Loucy (cell line): Measurements from ENCODE around the gene ATP11A.

Source experiments
- H2AFZ ChIP-seq: fragments of 200-600 bp; sonication (generic); 2 replicates; pipeline ENCODE4 v1.6.0; 2016; ENCODE audit warnings: antibody characterized with exemption, mild to moderate bottlenecking, low read length, moderate library complexity
- H3F3A ChIP-seq: fragments of 200-600 bp; 2 replicates; pipeline ENCODE4 v1.6.0; 2016; ENCODE audit warnings: antibody characterized with exemption, low read depth, mild to moderate bottlenecking
- H3K27me3 ChIP-seq: fragments of 200-600 bp; sonication (generic); 2 replicates; pipeline ENCODE4 v1.6.1; 2014; ENCODE audit warnings: low read length, mild to moderate bottlenecking; ENCODE audit not compliant: insufficient read depth, poor library complexity, severe bottlenecking
- H3K36me3 ChIP-seq: fragments of 200-600 bp; sonication (generic); 2 replicates; pipeline ENCODE4 v1.6.1; 2016; ENCODE audit warnings: low read length; ENCODE audit not compliant: insufficient read depth
- H3K4me1 ChIP-seq: fragments of 200-600 bp; sonication (generic); 2 replicates; pipeline ENCODE4 v1.5.1; 2014; ENCODE audit warnings: low read length, mild to moderate bottlenecking; ENCODE audit not compliant: insufficient read depth, poor library complexity, severe bottlenecking
- H3K4me2 ChIP-seq: fragments of 200-600 bp; sonication (generic); 2 replicates; pipeline ENCODE4 v1.6.0; 2014; ENCODE audit warnings: antibody characterized with exemption, low read length, low read depth, mild to moderate bottlenecking; ENCODE audit not compliant: poor library complexity, severe bottlenecking
- H3K4me3 ChIP-seq: fragments of 200-600 bp; sonication (generic); 2 replicates; pipeline ENCODE4 v1.5.1; 2014; ENCODE audit warnings: low read length, mild to moderate bottlenecking, mixed read lengths; ENCODE audit not compliant: poor library complexity, severe bottlenecking
- H3K79me2 ChIP-seq: fragments of 200-600 bp; sonication (generic); 2 replicates; pipeline ENCODE4 v1.6.1; 2014; ENCODE audit warnings: low read length; ENCODE audit not compliant: insufficient read depth
- H3K9ac ChIP-seq: fragments of 200-600 bp; sonication (generic); 2 replicates; pipeline ENCODE4 v1.6.0; 2014; ENCODE audit warnings: mild to moderate bottlenecking, low read depth, low read length, moderate library complexity; ENCODE audit not compliant: poor library complexity, severe bottlenecking
- H3K9me2 ChIP-seq: fragments of 200-600 bp; sonication (generic); replicated peaks from 2 replicates; pipeline ENCODE4 v1.6.1; 2016; ENCODE audit warnings: low read depth, low read length, mixed read lengths
- H3K9me3 ChIP-seq: fragments of 200-600 bp; sonication (generic); 2 replicates; pipeline ENCODE4 v1.6.1; 2014; ENCODE audit warnings: mild to moderate bottlenecking, antibody characterized with exemption, low read length, low read depth; ENCODE audit not compliant: insufficient read depth
- H4K20me1 ChIP-seq: fragments of 200-600 bp; sonication (generic); 2 replicates; pipeline ENCODE4 v1.6.0; 2014; ENCODE audit warnings: antibody characterized with exemption, low read length, mild to moderate bottlenecking; ENCODE audit not compliant: insufficient read depth, poor library complexity, severe bottlenecking
- CTCF ChIP-seq: fragments of 200-600 bp; sonication (generic); conservative IDR thresholded peaks from 2 replicates; pipeline ENCODE4 v1.5.1; 2014; ENCODE audit warnings: mild to moderate bottlenecking, antibody characterized with exemption, low read length
- EZH2phosphoT487 ChIP-seq: fragments of 200-600 bp; IDR thresholded peaks from 2 replicates; pipeline ENCODE4 v1.6.1; 2018; ENCODE audit warnings: antibody characterized with exemption, mild to moderate bottlenecking, moderate library complexity, borderline replicate concordance

Gene ATP11A

DNA sequence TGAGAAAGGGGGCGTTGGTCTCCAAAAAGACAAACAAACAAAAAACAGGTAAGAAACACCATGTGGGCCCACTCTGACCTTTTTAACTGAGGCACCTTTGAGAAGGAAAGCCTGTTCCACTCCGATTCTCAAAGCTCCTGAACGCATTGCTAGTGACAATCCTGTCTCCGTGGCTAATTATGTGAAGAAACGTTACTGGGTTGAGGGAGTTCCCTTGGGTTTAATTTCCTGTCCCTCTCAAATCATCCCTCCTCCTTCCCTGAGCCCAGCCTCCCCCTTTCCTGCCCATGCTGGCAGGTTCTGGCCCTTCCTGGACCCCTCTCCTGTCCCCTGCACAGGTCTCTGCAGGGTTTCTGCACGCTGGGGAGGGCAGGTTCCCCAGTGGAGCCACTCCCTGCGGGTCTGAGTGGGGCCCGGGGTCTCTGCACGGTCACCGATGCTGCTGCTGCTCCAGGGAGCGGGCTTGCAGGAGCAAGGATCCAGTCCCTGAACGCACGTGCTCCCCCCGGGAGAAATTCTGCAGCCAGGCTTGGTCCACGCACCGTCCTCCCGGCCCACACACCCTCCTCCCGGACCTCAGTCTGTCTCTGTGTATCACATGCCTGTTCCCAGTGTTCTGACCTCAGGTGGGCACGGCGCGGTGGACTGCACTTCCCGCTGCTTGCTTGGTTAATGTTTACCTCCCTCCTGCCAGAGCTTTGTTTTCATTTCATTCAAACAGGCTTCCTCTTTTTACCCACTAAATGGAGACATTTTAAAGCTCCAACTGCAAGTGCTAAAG is 202.8 kb downstream of the ATP11A start:
- no peak overlapping the region for H3K4me3 ChIP-seq
- no peaks in the 10 kb centered on the region for H3K27me3 ChIP-seq
- no peaks in the 10 kb centered on the region for H3K36me3 ChIP-seq
- no peaks in the 10 kb centered on the region for H3K9me2 ChIP-seq
- no peaks in the 10 kb centered on the region for H3F3A ChIP-seq
- no peaks in the 10 kb centered on the region for H3K79me2 ChIP-seq
- TF ChIP-seq CTCF = no peak
- TF ChIP-seq EZH2phosphoT487 = no peak
- H3K9me3 ChIP-seq = no peaks in the 10 kb centered on the region
- H3K9ac ChIP-seq = no peak overlapping the region
- H3K4me2 ChIP-seq = no peak overlapping the region
- no peaks in the 10 kb centered on the region for H3K4me1 ChIP-seq
- H4K20me1 ChIP-seq = no peaks in the 10 kb centered on the region
- H2AFZ ChIP-seq = no peak overlapping the region

GRCh38 chr13:112893207-112893569 is 203.3 kb downstream of the ATP11A start:
- Histone ChIP-seq H3K4me2 (no peak overlapping the region), H3K9me3 (no peaks in the 10 kb centered on the region), H3K36me3 (no peaks in the 10 kb centered on the region), H2AFZ (no peak overlapping the region), H3K4me1 (no peaks in the 10 kb centered on the region), H3F3A (no peaks in the 10 kb centered on the region), H3K9me2 (no peaks in the 10 kb centered on the region), H3K79me2 (no peaks in the 10 kb centered on the region), H3K4me3 (no peak overlapping the region), H3K9ac (no peak overlapping the region), H4K20me1 (no peaks in the 10 kb centered on the region), H3K27me3 (no peaks in the 10 kb centered on the region)
- TF ChIP-seq CTCF = no peak
- TF ChIP-seq EZH2phosphoT487 = no peak

DNA sequence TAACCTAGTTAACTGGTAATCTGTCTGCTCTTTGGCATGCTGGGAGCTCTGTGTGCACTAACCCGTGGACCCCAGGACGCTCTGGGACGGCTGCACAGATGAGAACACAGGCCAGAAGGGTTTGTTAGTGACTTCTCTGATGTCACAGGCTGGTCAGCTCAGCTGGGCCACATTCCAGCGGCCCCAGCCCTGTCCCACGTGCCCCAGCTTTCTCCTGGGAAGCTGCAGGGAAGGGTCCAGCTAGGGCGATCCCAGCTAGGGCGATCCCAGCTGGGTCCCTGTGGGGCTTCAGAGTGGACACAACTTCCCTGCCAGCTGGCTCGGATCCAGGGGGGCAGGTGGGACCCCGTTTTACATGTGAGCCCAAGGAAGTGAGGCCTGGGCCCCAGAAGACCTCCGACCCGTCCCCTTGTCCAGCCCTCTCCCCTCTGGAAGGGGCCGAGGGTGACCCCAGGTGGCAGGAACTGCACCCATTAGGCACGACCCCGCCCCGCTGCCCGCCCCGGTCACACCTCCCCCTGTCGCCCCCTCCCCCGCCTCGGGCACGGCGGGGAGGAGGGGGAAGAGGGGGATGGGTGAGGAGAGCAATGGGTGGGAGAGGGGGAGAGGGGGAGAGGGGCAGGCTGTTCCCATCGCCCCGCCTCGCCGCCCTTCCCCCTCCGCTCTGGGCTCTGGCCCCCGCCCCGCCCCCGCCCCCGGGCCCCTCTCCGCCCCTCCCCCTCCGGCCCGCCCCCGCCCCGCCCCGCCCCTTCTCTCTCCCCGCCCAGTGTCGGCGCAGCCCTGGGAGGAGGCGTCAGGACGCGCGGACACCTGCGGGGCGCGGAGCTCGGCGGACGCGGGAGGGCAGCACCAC is 204.0 kb downstream of the ATP11A start:
- H3K9ac ChIP-seq = no peak overlapping the region
- H2AFZ ChIP-seq = no peak overlapping the region
- H3K4me2 ChIP-seq = no peak overlapping the region
- no peaks in the 10 kb centered on the region for H3K36me3 ChIP-seq
- H3F3A ChIP-seq = no peaks in the 10 kb centered on the region
- TF ChIP-seq CTCF = no peak
- TF ChIP-seq EZH2phosphoT487 = no peak
- H3K4me3 ChIP-seq = no peak overlapping the region
- H3K27me3 ChIP-seq = no peaks in the 10 kb centered on the region
- no peaks in the 10 kb centered on the region for H3K79me2 ChIP-seq
- no peaks in the 10 kb centered on the region for H3K9me3 ChIP-seq
- H3K4me1 ChIP-seq = no peaks in the 10 kb centered on the region
- no peaks in the 10 kb centered on the region for H3K9me2 ChIP-seq
- no peaks in the 10 kb centered on the region for H4K20me1 ChIP-seq
